SHP77 treated with DMSO at 0.1 percent for 48 hours (cell line): ENCODE data around the gene ZNF469.

Source experiments
- DNase-seq: peaks from one replicate; lab custom pipeline; 2025; lab: John Stamatoyannopoulos, UW

Gene ZNF469

GRCh38 chr16:88378401-88378800, 4.4 kb upstream of the ZNF469 start:
- DNase-seq, result no peak

GRCh38 chr16:88378836-88379693, 3.7 kb upstream of the ZNF469 start:
- DNase-seq, result no peak

- DNase-seq, result no peak
Observed at GRCh38 chr16:88379694-88380040, 3.1 kb upstream of the ZNF469 start.

- no peak for DNase-seq
Observed at GRCh38 chr16:88380099-88380498, 2.7 kb upstream of the ZNF469 start.

- DNase-seq, result no peak
Observed at GRCh38 chr16:88380619-88381018, 2.1 kb upstream of the ZNF469 start.

- DNase-seq, result no peak
Observed at GRCh38 chr16:88381820-88382451, 823 bp upstream of the ZNF469 start.

GRCh38 chr16:88383401-88384221, 852 bp downstream of the ZNF469 start:
- DNase-seq, result no peak

GRCh38 chr16:88384222-88385111, 1.7 kb downstream of the ZNF469 start:
- no peak for DNase-seq

GRCh38 chr16:88385112-88385594, 2.4 kb downstream of the ZNF469 start:
- DNase-seq, result no peak

- no peak for DNase-seq
Observed at GRCh38 chr16:88385831-88386815, 3.4 kb downstream of the ZNF469 start.

- no peak for DNase-seq
Observed at GRCh38 chr16:88387180-88387765, 4.5 kb downstream of the ZNF469 start.

GRCh38 chr16:88387941-88388627, 5.3 kb downstream of the ZNF469 start:
- no peak for DNase-seq

GRCh38 chr16:88389191-88389590, 6.4 kb downstream of the ZNF469 start:
- DNase-seq, result no peak

GRCh38 chr16:88389621-88390160, 6.9 kb downstream of the ZNF469 start:
- no peak for DNase-seq

GRCh38 chr16:88390265-88390664, 7.5 kb downstream of the ZNF469 start:
- DNase-seq, result no peak

GRCh38 chr16:88390735-88391134, 8.0 kb downstream of the ZNF469 start:
- no peak for DNase-seq

- DNase-seq, result no peak
Observed at GRCh38 chr16:88391144-88391850, 8.5 kb downstream of the ZNF469 start.

- DNase-seq, result no peak
Observed at GRCh38 chr16:88392111-88392510, 9.4 kb downstream of the ZNF469 start.
